ENCODE measurements around the gene DLGAP1.

The DLGAP1 gene

GRCh38 chr18:3510896-3511295 is 944.2 kb downstream of the DLGAP1 start:
- Histone ChIP-seq H3K36me3 (no peaks in the 10 kb centered on the region), H3K4me3 (ENCODE audit: low read depth in 1 of 2, low read length in 1 of 2) (no peak overlapping the region), H3K27me3 (no peaks in the 10 kb centered on the region), H3K4me1 (ENCODE audit: control insufficient read depth in 1 of 2, insufficient read depth in 1 of 2, low read depth in 1 of 2, low read length in 1 of 2) (no peaks in the 10 kb centered on the region), H3K9me3 (no peaks in the 10 kb centered on the region), H3K27ac (no peak overlapping the region)
- TF ChIP-seq CTCF (IDR thresholded peaks at IDR 0.05) = no peak

GRCh38 chr18:3510024-3510423 is 945.1 kb downstream of the DLGAP1 start:
- Histone ChIP-seq H3K4me3 (ENCODE audit: low read depth in 1 of 2, low read length in 1 of 2) (no peak overlapping the region), H3K36me3 (no peaks in the 10 kb centered on the region), H3K4me1 (ENCODE audit: control insufficient read depth in 1 of 2, insufficient read depth in 1 of 2, low read depth in 1 of 2, low read length in 1 of 2) (no peaks in the 10 kb centered on the region), H3K27ac (no peak overlapping the region), H3K9me3 (no peaks in the 10 kb centered on the region), H3K27me3 (no peaks in the 10 kb centered on the region)
- no peak for TF ChIP-seq CTCF (IDR thresholded peaks at IDR 0.05)

GRCh38 chr18:3508576-3509549 is 946.2 kb downstream of the DLGAP1 start:
- H3K4me1 ChIP-seq (ENCODE audit: control insufficient read depth in 1 of 2, insufficient read depth in 1 of 2, low read depth in 1 of 2, low read length in 1 of 2) = no peaks in the 10 kb centered on the region
- no peak for TF ChIP-seq CTCF (IDR thresholded peaks at IDR 0.05)
- H3K36me3 ChIP-seq = no peaks in the 10 kb centered on the region
- H3K27me3 ChIP-seq = no peaks in the 10 kb centered on the region
- no peaks in the 10 kb centered on the region for H3K9me3 ChIP-seq
- H3K27ac ChIP-seq = no peak overlapping the region
- no peak overlapping the region for H3K4me3 ChIP-seq (ENCODE audit: low read depth in 1 of 2, low read length in 1 of 2)

GRCh38 chr18:3504637-3505036 is 950.5 kb downstream of the DLGAP1 start:
- H3K36me3 ChIP-seq = no peaks in the 10 kb centered on the region
- no peaks in the 10 kb centered on the region for H3K9me3 ChIP-seq
- no peak for TF ChIP-seq CTCF (IDR thresholded peaks at IDR 0.05)
- peaks cover 0 to 3% of the 10 kb centered on the region in 2 experiments for H3K4me1 ChIP-seq (ENCODE audit: control insufficient read depth in 1 of 2, insufficient read depth in 1 of 2, low read depth in 1 of 2, low read length in 1 of 2)
- peaks cover 38% of the 10 kb centered on the region for H3K27me3 ChIP-seq
- no peak overlapping the region for H3K27ac ChIP-seq
- H3K4me3 ChIP-seq (ENCODE audit: low read depth in 1 of 2, low read length in 1 of 2) = no peak overlapping the region

GRCh38 chr18:3502650-3503049 is 952.5 kb downstream of the DLGAP1 start:
- Histone ChIP-seq H3K27ac (no peak overlapping the region), H3K36me3 (no peaks in the 10 kb centered on the region), H3K9me3 (no peaks in the 10 kb centered on the region), H3K4me3 (ENCODE audit: low read depth in 1 of 2, low read length in 1 of 2) (no peak overlapping the region), H3K4me1 (ENCODE audit: control insufficient read depth in 1 of 2, insufficient read depth in 1 of 2, low read depth in 1 of 2, low read length in 1 of 2) (peaks cover 0 to 11% of the 10 kb centered on the region in 2 experiments), H3K27me3 (peaks cover 57% of the 10 kb centered on the region)
- TF ChIP-seq CTCF (IDR thresholded peaks at IDR 0.05) = no peak

Data from neutrophil (primary cell).